Neural cell (in vitro differentiated cells): ENCODE measurements around the gene NEURL3. TPM values are rescaled to one million over a fixed set of nuclear protein-coding genes. Genes with fewer than 3 reads are reported as not detected.

Experiments
- H2AFZ ChIP-seq: fragments of 200-600, 300-800 bp; sonication (generic), shearing (Covaris generic); 2 replicates; pipeline ENCODE4 v1.6.0; 2014; ENCODE audit warnings: low read depth, mild to moderate bottlenecking, antibody characterized with exemption, low read length, moderate library complexity
- H3F3A ChIP-seq: fragments of 200-600 bp; shearing (Covaris generic); 2 replicates; pipeline ENCODE4 v1.6.1; 2016; ENCODE audit warnings: mild to moderate bottlenecking, moderate library complexity, mixed read lengths, antibody characterized with exemption, low read length; ENCODE audit not compliant: insufficient read depth, poor library complexity, severe bottlenecking
- H3K27ac ChIP-seq: fragments of 200-600, 300-800 bp; sonication (generic), shearing (Covaris generic); 2 replicates; pipeline ENCODE4 v1.5.1; 2014; ENCODE audit warnings: mild to moderate bottlenecking, low read length, moderate library complexity
- H3K27me3 ChIP-seq: fragments of 300-800, 200-600 bp; sonication (generic), shearing (Covaris generic); 2 replicates; pipeline ENCODE4 v1.6.0; 2014; ENCODE audit warnings: mild to moderate bottlenecking, low read depth, low read length, moderate library complexity; ENCODE audit not compliant: insufficient read depth
- H3K36me3 ChIP-seq: fragments of 300-800, 200-600 bp; sonication (generic), shearing (Covaris generic); 2 replicates; pipeline ENCODE4 v1.5.1; 2014; ENCODE audit warnings: mild to moderate bottlenecking, antibody characterized with exemption, low read length, moderate library complexity; ENCODE audit not compliant: insufficient read depth
- H3K4me2 ChIP-seq: fragments of 300-800, 200-600 bp; sonication (generic), shearing (Covaris generic); 2 replicates; pipeline ENCODE4 v1.6.0; 2014; ENCODE audit warnings: mild to moderate bottlenecking, low read length
- H3K4me3 ChIP-seq: fragments of 300-800, 200-600 bp; sonication (generic), shearing (Covaris generic); 2 replicates; pipeline ENCODE4 v1.5.1; 2014; ENCODE audit warnings: mild to moderate bottlenecking, low read length, moderate library complexity
- H3K79me2 ChIP-seq: fragments of 200-600 bp; shearing (Covaris generic); replicated peaks from 2 replicates; pipeline ENCODE4 v1.6.0; 2014; ENCODE audit warnings: mild to moderate bottlenecking, low read length, moderate library complexity; ENCODE audit not compliant: insufficient read depth
- H3K9ac ChIP-seq: fragments of 300-800, 200-600 bp; sonication (generic), shearing (Covaris generic); 2 replicates; pipeline ENCODE4 v1.6.1; 2016; ENCODE audit warnings: mild to moderate bottlenecking, low read length, mixed read lengths
- H3K9me2 ChIP-seq: fragments of 200-600 bp; shearing (Covaris generic); 2 replicates; pipeline ENCODE4 v1.6.1; 2016; ENCODE audit warnings: mild to moderate bottlenecking, low read length, mixed read lengths; ENCODE audit not compliant: insufficient read depth
- H3K9me3 ChIP-seq: fragments of 200-600, 300-800 bp; sonication (generic), shearing (Covaris generic); 2 replicates; pipeline ENCODE4 v1.6.1; 2016; ENCODE audit warnings: mild to moderate bottlenecking, mixed run types, low read length, moderate library complexity, mixed read lengths
- H4K20me1 ChIP-seq: fragments of 200-600 bp; shearing (Covaris generic); 2 replicates; pipeline ENCODE4 v1.6.1; 2016; ENCODE audit warnings: mild to moderate bottlenecking, mixed run types; ENCODE audit not compliant: insufficient read depth
- EP300 ChIP-seq: fragments of 450-650 bp; conservative IDR thresholded peaks from 2 replicates; pipeline ENCODE4 v1.6.1; 2014; ENCODE audit warnings: antibody characterized with exemption, mild to moderate bottlenecking, moderate library complexity; ENCODE audit not compliant: poor library complexity, severe bottlenecking
- EZH2 ChIP-seq: fragments of 200-600, 300-800 bp; shearing (Covaris generic), sonication (generic); IDR thresholded peaks from 2 replicates; pipeline ENCODE4 v1.6.1; 2014; ENCODE audit warnings: antibody characterized with exemption, low read length, borderline replicate concordance, mild to moderate bottlenecking; ENCODE audit not compliant: insufficient read depth, poor library complexity, severe bottlenecking
- MXI1 ChIP-seq: fragments of 450-650 bp; conservative IDR thresholded peaks from 2 replicates; pipeline ENCODE4 v1.6.1; 2014; ENCODE audit warnings: antibody characterized with exemption, mild to moderate bottlenecking; ENCODE audit not compliant: poor library complexity, severe bottlenecking
- POLR2AphosphoS5 ChIP-seq: IDR thresholded peaks from 2 replicates; pipeline ENCODE4 v1.6.1; 2012
- RAD21 ChIP-seq: fragments of 450-650 bp; conservative IDR thresholded peaks from 2 replicates; pipeline ENCODE4 v1.6.1; 2014; ENCODE audit warnings: antibody characterized with exemption, mild to moderate bottlenecking, moderate library complexity
- SMC3 ChIP-seq: fragments of 450-650 bp; conservative IDR thresholded peaks from 2 replicates; pipeline ENCODE4 v1.6.1; 2014; ENCODE audit warnings: antibody characterized with exemption, mild to moderate bottlenecking, moderate library complexity; ENCODE audit not compliant: poor library complexity
- TAF1 ChIP-seq: IDR thresholded peaks from 2 replicates; pipeline ENCODE4 v1.6.1; 2012; ENCODE audit warnings: low read depth
- polyA plus RNA-seq: library from polyadenylated mRNA; depleted of rRNA; stranded (reverse); fragments of >200 nt; gene quantifications from 2 replicates; pipeline ENCODE4 v1.2.3, GENCODE V29; 2014
- TF ChIP-seq, protein P1 (sequence below): fragments of 450-650 bp; IDR thresholded peaks from 2 replicates; pipeline ENCODE4 v1.5.1; 2014; ENCODE audit warnings: antibody characterized with exemption, mild to moderate bottlenecking, moderate library complexity; ENCODE audit not compliant: poor library complexity, severe bottlenecking
- TF ChIP-seq, protein P2 (sequence below): IDR thresholded peaks from 2 replicates; pipeline ENCODE4 v1.6.1; 2012; ENCODE audit warnings: borderline replicate concordance

The NEURL3 gene
- polyA plus RNA-seq, 1 donor from 2014 or later, result not detected

DNA sequence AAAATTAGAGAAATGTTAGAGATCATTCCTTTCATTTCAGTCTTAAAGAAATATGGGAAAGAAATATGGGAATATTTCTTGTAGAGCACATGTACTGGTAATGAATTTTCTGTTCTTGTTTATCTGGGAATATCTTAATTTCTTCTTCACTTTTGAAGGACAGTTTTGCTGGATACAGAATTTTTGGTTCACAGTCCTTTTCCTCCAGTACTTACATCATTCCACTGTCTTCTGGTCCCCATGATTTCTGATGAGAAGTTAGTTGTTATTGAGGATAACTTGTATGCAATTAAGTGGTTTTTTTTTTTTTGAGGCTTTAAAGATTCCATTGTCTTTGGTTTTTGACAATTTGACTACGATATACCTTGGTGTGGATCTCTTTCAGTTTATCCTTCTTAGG, 11.0 kb downstream of the NEURL3 start:
- Histone ChIP-seq H3K79me2 (no peaks in the 10 kb centered on the region), H3K9me2 (no peaks in the 10 kb centered on the region), H3K4me2 (no peak overlapping the region), H3K27me3 (no peaks in the 10 kb centered on the region), H3K4me3 (no peak overlapping the region), H2AFZ (no peak overlapping the region), H3K9ac (no peak overlapping the region), H3K9me3 (peaks cover 12% of the 10 kb centered on the region), H3F3A (no peaks in the 10 kb centered on the region), H3K36me3 (no peaks in the 10 kb centered on the region), H4K20me1 (no peaks in the 10 kb centered on the region), H3K27ac (no peak overlapping the region)
- TF ChIP-seq EZH2, result no peak
- TF ChIP-seq, protein P1, sequence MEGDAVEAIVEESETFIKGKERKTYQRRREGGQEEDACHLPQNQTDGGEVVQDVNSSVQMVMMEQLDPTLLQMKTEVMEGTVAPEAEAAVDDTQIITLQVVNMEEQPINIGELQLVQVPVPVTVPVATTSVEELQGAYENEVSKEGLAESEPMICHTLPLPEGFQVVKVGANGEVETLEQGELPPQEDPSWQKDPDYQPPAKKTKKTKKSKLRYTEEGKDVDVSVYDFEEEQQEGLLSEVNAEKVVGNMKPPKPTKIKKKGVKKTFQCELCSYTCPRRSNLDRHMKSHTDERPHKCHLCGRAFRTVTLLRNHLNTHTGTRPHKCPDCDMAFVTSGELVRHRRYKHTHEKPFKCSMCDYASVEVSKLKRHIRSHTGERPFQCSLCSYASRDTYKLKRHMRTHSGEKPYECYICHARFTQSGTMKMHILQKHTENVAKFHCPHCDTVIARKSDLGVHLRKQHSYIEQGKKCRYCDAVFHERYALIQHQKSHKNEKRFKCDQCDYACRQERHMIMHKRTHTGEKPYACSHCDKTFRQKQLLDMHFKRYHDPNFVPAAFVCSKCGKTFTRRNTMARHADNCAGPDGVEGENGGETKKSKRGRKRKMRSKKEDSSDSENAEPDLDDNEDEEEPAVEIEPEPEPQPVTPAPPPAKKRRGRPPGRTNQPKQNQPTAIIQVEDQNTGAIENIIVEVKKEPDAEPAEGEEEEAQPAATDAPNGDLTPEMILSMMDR, result no peak
- no peak for TF ChIP-seq MXI1
- TF ChIP-seq EP300, result no peak
- no peak for TF ChIP-seq POLR2AphosphoS5
- TF ChIP-seq, protein P2, sequence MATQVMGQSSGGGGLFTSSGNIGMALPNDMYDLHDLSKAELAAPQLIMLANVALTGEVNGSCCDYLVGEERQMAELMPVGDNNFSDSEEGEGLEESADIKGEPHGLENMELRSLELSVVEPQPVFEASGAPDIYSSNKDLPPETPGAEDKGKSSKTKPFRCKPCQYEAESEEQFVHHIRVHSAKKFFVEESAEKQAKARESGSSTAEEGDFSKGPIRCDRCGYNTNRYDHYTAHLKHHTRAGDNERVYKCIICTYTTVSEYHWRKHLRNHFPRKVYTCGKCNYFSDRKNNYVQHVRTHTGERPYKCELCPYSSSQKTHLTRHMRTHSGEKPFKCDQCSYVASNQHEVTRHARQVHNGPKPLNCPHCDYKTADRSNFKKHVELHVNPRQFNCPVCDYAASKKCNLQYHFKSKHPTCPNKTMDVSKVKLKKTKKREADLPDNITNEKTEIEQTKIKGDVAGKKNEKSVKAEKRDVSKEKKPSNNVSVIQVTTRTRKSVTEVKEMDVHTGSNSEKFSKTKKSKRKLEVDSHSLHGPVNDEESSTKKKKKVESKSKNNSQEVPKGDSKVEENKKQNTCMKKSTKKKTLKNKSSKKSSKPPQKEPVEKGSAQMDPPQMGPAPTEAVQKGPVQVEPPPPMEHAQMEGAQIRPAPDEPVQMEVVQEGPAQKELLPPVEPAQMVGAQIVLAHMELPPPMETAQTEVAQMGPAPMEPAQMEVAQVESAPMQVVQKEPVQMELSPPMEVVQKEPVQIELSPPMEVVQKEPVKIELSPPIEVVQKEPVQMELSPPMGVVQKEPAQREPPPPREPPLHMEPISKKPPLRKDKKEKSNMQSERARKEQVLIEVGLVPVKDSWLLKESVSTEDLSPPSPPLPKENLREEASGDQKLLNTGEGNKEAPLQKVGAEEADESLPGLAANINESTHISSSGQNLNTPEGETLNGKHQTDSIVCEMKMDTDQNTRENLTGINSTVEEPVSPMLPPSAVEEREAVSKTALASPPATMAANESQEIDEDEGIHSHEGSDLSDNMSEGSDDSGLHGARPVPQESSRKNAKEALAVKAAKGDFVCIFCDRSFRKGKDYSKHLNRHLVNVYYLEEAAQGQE, result no peak
- no peak for TF ChIP-seq TAF1

DNA sequence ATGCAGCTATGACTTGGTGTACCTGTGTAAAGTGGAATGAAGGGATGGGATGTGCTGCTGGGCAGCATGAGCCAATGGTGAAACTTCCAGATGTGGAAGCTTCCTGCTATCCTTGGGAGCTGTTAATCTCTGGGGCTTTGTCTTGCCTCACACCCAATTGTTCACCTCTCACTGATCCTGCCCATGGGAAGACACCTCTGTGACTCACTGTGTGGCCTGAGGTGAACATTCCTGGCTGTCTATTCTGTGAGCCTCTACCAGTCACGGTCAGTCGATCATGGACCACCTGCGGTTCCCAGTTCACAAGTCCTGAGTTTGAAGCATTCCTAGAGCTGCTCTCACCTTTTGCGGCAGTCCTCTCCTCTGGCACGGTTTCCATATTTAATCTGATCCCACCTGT, 12.1 kb downstream of the NEURL3 start:
- H3K9me3 ChIP-seq, result peaks cover 12% of the 10 kb centered on the region
- no peaks in the 10 kb centered on the region for H3F3A ChIP-seq
- no peak overlapping the region for H3K4me2 ChIP-seq
- H3K9ac ChIP-seq, result no peak overlapping the region
- no peak overlapping the region for H3K27ac ChIP-seq
- no peaks in the 10 kb centered on the region for H3K9me2 ChIP-seq
- TF ChIP-seq TAF1, result no peak
- no peaks in the 10 kb centered on the region for H3K27me3 ChIP-seq
- H2AFZ ChIP-seq, result no peak overlapping the region
- no peak overlapping the region for H3K4me3 ChIP-seq
- H3K36me3 ChIP-seq, result no peaks in the 10 kb centered on the region
- no peaks in the 10 kb centered on the region for H4K20me1 ChIP-seq
- H3K79me2 ChIP-seq, result no peaks in the 10 kb centered on the region

DNA sequence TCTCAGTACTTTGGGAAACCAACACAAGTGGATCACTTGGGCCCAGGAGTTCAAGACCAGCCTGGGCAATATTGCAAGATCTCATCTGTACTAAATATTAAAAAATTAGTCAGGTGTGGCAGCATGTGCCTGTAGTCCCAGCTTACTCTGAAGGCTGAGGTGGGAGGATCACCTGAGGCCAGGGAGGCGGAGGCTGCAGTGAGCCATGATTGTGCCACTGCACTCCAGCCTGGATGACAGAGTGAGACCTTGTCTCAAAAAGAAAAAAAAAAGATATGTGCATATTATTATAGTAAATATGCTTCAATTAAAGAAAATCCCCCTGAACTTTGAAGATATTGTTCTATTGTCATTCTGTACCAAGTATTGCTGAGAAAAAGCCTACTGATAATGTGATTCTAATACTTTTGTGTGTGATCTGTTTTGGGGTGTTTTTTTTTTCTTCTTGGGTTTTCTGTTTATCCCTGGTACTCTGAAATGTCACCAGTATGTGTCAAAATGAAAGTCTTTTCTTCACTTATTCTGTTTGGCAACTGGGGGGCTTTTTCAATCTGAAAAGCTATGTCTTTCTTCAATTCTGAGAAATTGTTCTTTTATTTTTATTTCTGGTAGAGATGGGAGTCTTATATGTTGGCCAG, 13.2 kb downstream of the NEURL3 start:
- H3K9me2 ChIP-seq, result no peaks in the 10 kb centered on the region
- no peaks in the 10 kb centered on the region for H3K79me2 ChIP-seq
- H3K27me3 ChIP-seq, result no peaks in the 10 kb centered on the region
- H3K9me3 ChIP-seq, result peaks cover 12% of the 10 kb centered on the region
- TF ChIP-seq MXI1 (no peak), EP300 (no peak), SMC3 (no peak), POLR2AphosphoS5 (no peak), EZH2 (no peak), RAD21 (no peak), TAF1 (no peak)
- TF ChIP-seq, protein P1, result no peak
- TF ChIP-seq, protein P2, result no peak
- H3F3A ChIP-seq, result no peaks in the 10 kb centered on the region
- no peaks in the 10 kb centered on the region for H3K36me3 ChIP-seq
- H2AFZ ChIP-seq, result no peak overlapping the region
- H4K20me1 ChIP-seq, result no peaks in the 10 kb centered on the region
- H3K27ac ChIP-seq, result no peak overlapping the region
- no peak overlapping the region for H3K4me2 ChIP-seq
- H3K4me3 ChIP-seq, result no peak overlapping the region
- no peak overlapping the region for H3K9ac ChIP-seq
